GM19035 (cell line): ENCODE measurements around the gene CAPRIN2.
A peak's percentile ranks its signal among the peaks of the same experiment; 100 is the strongest.

Experiments used
- ATAC-seq: cut with Tn5 transposase; IDR thresholded peaks from one replicate; pipeline ENCODE4 v1.9.1; 2021; ENCODE audit not compliant: unreplicated experiment

Gene CAPRIN2

DNA sequence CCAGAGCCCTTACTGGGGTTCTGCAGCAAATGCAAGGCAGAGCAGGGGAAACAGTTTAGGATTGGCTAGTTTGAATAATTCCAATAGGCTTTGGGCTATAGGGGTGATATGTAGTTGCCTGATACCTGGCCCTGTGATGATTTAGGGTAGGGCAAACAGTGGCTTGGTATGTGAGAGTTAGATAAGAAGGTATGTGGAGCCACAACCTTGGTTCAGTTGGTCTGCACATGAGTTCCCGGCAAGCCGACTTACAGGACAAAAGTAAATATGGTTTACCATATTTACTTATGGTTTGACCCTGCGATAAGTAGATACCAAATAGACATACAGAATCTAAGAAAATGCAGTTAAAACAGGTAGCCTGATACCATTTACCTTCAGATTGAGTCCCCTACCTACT is 8.3 kb upstream of the CAPRIN2 start:
- no peak for ATAC-seq

DNA sequence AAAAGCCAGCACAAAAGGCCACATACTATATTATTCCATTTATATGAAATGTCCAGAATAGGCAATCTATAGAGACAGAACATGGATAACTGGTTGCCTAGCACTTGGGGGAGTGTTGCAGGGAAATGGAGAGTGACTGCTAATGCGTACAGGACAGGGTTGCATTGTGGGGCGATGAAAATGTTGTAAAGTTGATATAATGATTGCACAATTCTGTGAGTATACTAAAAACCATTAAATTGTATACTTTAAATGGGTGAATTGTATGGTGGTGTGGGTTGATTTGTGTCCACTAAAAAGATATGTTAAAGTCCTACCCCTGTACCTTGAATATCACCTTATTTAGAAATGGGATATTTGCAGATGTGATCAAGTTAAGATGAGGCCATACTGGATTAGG is 7.0 kb upstream of the CAPRIN2 start:
- ATAC-seq, result no peak

DNA sequence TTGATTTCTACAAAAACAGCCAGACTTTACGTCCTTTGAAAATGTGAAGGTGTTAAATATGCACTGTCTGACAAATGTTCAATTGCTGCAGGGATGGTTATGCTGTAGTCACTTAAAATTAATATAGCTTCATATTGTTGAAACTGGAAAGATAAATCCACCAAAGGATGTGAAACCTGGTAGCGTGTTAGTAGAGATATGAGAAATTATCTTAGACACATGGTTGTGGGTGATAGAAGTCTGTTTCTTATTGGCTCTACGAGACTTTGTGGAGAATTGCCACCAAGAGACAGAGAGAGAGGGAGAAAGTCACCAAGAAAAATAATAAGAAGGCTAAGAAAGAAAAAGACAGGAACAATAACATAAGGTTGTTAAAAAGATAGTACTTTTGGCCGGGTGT is 2.6 kb upstream of the CAPRIN2 start:
- ATAC-seq, result no peak

DNA sequence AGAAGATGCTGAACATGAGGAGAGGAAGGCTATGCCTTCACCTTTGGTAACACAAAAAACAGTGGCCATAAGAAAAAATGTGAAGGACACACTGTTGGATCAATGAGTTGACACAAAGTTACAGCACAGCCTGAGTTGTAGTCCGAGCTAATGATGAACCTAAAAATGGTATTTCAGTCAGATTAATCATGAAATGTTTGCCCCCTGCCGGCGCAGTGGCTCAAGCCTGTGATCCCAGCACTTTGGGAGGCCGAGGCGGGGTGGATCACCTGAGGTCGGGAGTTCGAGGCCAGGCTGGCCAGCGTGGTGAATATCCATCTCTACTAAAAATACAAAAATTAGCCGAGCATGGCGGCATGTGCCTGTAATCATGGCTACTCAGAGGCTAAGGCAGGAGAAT is 1.3 kb upstream of the CAPRIN2 start:
- ATAC-seq, result no peak

DNA sequence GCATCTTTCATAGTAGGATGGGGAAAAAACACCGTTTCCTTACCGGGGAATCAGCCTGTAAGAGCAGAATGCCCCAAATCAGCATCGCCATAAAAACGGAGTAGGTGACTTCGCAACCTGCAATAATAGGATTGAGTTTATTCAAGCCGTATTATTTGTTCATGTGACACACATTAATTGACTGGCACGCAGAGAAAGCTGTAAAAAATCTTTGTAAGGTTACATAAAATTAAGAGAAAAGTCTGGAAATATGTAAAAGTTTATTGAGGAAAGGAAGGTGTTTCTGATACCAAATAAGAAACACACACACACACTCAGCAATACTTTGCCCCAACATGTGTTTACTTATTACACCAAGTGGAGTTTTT is 628 bp upstream of the CAPRIN2 start:
- no peak for ATAC-seq

DNA sequence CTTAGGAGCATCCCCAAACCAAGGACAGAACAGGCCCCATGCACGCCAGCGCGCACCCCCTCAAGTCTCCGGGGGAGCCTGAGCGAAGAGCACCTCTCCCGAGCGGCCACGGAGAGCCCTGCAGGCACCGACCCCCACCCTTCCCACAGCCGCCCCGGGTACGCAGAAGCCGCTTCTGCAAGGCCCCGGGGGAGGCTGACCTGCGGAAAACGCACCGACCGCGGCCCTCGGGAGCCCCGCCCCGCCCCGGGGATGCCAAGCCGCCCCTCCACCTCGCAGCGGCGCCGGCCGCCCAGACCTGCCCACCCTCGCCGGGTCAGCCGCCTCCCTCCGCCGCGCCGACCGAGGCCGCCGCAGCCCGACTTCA is 385 bp downstream of the CAPRIN2 start:
- ATAC-seq, result peak; percentile 46

DNA sequence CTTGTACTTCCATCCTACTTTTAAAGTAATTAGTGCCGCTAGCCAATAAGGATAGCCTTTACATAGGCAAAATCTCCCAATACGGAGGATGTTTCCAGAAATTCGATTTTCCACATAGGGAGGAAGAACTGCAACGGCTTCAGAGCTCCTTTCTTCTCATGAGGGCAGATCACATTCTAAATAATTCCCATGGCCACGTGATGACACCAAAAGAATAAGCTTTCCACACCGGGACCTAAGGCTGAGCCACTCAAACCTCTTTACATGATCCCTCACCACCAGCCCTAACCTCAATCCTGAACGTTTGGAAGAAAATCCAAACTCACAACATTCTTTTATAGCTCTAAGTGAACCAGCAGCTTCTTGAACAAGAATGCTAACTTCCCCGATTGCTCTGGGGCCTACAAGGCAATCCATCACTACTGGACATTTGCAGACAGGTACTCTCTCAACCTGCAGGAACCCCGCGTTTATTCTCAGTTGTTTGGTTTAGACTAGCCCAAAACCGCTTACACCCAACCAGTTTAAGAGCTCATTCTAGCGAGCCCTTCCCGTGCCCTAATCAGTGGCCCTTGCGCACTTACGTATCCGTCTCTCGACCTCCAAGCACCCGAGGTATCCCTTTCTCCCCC is 884 bp downstream of the CAPRIN2 start:
- no peak for ATAC-seq

DNA sequence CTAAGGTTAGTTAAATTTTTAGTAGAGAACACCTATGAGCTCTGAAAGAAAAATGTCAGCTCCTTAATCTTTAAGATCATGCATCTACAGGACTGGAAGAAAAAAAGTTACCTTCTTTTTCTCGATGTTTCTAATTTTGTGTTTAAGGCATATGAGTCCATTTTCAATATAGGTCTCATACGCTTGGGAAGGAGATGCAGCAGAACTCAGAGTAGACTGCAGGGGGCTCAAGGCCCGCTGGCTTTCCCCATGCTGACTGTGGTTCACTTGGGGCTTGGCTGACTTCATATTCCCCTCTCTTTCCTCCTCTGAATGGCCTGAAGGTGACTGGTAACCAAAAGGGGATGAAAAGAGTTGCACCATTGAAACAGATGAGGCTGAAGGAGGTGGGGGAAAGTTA is 1.5 kb downstream of the CAPRIN2 start:
- ATAC-seq, result no peak

DNA sequence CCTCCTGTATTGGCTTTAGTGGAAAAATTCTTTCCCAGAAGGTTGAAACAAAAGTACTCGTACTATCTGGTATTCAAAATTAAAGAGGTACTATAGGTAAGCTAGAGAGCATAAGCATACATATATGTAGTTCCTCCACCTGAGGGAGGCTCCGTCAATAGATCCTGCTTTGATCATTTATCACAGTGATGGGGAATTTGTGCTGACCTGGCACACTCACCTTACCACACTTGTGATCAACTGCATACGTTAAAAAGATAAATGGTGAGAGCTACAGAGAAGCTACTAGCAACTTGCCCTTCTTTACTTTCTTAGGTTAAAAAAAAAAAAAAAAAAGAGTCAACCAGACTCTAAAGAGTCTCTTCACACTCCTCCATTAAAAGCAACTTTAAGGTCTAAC is 2.5 kb downstream of the CAPRIN2 start:
- ATAC-seq, result no peak

DNA sequence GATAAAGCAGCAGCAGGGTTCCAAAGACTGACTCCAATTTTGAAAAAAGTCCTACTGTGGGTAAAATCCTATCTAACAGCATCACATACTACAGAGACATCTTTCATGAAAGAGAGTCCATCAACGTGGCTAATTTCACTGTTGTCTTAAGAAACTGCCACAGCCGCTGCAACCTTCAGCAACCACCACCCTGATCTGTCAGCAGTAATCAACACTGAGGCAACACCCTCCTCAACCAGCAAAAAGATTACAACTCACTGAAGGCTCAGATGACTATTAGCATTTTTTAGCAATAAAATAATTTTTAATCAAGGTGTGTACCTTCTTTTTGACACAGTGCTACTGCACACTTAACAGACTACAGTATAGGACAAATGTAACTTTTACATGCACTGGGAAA is 6.6 kb downstream of the CAPRIN2 start:
- ATAC-seq, result no peak

DNA sequence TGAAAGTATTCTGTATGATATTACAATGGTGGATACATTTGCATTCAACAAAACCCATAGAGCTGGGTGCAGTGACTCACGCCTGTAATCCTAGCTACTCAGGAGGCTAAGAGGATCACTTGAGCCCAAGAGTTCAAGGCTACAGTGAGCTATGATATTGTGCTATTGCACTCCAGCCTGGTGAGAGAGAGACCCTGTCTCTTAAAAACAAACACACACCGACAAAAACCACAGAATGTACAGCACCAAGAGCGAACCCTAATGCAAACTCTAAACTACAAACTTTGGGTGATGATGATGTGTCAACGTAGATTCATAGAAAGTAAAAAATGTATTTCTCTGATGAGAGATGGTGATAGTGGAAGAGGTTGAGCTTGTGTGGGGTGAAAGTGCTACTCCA is 8.6 kb downstream of the CAPRIN2 start:
- no peak for ATAC-seq

DNA sequence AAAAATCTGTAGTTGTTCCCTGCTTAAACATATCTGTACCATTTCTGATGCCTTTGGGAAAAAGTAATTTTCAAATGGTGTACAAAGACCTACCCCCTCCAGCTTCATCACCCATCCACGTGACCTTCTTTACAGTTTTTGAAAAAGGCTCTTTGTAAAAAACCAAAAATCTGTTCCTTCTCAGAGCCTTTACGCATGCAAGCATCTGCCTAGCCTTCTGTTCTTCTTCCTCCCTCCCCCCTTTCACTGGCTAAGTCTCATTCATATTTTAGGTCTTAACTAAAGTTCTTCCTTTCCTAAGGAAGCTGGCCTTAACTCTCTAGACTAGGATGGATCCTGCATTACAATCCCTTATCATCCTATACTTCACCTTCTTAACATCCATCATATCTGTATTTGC is 10.4 kb downstream of the CAPRIN2 start:
- no peak for ATAC-seq

DNA sequence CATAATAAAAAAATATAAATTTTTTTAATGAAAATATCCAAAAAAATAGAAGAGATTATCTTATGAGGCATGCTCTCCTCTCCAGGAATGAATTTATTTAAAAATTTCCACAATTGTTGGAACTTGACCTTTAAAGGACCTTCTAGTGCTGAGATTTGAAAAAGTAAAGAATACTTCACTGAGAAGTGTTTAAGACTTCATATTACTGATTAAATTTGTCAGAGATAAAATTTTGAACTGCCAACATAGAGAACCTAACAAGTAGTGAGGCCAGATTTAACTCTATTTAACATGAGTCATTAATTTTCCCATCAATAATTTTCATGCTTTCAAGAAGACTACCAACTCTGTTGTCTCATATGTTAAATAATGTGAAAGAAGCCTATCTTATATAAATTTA is 14.5 kb downstream of the CAPRIN2 start:
- ATAC-seq, result no peak

DNA sequence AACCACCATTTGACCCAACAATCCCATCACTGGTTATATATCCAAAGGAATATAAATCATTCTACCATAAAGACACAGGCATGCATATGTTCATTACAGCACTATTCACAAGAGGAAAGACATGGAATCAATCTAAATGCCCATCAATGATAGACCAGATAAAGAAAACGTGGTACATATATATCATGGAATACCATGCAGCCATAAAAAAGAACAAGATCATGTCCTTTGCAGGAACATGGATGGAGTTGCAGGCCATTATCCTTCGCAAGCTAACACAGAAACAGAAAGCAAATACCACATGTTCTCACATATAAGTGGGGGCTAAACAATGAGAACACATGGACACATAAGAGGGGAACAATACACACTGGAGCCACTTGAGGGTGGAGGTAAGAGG is 15.7 kb downstream of the CAPRIN2 start:
- ATAC-seq, result no peak

DNA sequence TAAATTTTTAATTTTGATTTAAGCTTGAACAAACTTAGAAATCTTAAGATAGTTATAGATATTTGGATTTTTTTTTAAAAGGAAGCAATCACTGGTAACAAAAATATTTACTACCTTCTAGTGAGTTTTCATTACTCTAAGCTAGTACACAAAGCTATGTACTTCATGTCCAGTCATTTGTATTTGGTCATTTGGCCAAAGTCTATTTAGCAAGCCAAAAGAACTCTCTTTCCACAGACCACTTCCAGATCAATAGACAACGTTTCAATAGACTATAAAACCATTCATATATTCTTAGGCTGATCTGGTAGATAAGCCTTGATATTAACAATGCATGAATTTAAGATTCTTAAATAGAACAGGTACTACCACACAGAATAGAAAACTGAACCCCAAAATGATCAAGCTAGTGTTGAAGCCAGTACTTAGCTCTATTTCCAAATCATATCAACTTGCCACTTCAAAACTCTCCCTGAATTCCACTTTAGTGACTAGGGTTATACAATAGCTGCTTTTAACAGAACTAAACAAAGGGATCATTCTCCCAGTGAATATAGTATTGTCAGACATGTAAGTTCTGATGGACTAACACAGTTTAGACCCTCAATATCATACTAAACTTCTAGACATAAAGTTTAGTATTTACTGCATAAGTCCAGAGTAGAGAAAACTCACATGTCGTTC is 21.7 kb downstream of the CAPRIN2 start:
- ATAC-seq, result no peak

DNA sequence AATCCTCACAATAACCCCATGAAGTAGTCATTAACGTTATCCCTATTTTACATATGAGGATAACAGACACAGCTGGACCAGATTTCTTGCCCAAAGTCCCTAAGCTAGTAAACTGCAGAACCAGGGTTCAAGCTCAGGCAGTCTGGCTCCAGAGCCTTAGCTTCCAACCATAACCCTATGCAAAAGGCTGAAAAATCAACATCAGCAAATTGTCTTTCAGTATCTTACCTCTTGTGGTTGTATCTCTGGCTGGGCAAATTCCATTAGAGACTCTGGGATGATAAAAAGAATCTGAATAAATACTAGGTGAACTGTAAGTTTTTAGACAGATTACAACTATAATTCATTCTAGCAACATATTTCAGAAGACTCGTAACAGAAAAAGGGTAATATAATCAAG is 24.7 kb downstream of the CAPRIN2 start:
- ATAC-seq, result no peak

DNA sequence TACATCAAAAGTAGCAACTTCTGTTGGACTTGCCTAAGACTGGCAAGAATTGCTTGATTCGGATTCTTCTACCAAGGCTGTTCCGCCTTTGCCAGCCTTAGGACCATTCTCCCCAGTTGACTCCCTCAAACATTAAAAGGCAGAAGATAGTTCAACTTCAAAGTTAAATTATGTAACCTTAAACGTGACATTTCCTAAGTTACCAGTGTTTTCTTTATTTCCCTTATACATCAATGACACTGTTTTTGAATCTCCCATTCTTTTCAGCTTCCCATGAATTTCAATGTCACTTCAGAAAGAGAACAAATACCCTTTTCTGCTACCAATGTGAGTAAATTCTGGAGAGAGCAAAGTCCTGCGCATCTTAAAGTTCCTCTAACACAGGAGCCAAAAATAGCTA is 25.2 kb downstream of the CAPRIN2 start:
- no peak for ATAC-seq

DNA sequence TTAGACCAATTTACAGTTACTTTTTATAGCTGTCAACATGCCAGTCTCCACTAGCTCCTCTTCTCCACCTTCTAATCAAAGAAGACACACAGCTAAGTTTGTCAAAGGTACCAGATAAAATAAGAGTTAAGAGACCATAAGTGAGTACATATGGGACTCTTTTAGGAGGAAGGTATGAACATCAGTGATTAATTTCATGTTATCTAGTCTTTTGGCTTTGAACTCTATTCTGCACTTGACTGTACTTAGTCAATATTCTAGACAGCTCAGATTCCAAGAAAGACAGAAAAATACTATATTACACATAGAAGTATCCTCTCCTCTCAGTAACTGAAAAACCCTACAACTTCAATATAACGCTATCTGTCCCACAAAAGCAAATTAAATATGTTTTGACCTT is 28.1 kb downstream of the CAPRIN2 start:
- no peak for ATAC-seq

DNA sequence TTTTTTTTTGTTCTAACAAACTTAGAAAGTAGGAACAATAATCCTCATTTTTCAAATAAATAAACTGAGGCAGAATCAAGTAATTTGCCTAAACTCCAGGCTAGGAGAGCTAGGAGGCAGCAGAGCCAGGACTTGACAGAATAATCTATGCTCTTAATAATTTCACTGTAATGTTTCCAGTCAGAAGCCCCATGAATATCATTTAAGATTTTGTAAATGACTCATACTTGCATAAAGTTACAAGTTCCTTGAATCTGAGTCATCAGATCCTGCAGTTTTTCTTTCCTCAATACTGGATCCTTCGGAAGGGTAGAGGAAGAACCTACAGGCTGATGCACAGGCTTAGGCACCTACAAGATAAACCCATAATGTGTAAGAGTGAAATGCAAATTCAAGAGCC is 29.0 kb downstream of the CAPRIN2 start:
- ATAC-seq, result no peak

DNA sequence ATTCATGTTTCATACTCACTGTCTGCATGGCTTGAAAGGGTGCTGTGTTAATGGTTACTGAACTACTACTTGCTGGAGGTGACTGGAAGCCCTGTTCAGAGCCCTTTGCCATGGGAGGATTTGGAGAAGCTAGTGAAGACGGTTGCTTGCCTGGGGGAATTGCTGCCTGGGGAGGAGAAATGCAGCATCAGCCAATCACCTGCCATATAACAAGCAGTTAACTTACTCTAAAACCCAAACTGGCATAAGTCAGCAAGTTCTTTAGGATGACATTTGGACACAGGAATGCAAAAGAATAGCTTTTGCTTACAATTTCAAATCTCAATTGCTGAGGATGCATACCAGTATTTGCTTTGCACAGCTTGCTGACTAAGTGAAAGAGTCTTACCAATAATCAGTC is 35.7 kb downstream of the CAPRIN2 start:
- ATAC-seq, result no peak

DNA sequence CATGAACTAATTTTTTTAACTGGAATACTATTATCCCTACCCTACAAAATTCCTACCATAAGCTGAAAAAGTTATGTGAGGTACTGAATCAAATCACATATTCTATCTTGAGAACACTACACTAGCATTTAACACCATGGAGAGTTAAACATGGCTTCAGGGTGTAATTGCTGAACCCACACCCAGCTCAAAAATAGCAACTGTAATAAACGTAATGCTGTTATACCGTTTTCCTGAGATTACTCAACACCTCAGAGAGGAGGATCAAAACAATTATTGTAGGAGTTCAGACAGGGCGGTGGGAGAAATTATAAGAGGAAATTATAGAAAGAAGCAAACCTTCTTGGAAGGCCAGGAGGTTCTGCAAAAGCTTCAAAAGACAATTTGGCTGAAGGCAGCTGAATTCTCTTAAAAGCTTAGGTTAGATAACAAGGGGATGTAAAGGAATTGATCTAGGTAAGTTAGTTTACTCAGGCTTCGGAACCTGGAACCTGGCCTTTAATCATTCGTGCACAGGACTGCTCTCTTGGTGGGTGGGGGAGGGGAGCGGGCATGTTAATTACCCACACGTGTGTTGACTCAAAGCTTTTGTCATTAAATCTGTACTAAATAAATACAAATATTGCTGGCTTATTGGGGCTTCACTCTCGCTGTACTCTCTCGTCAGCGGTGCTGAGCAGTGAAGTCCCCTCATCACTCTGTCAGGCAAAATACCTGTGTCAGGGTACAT is 47.0 kb downstream of the CAPRIN2 start:
- no peak for ATAC-seq

DNA sequence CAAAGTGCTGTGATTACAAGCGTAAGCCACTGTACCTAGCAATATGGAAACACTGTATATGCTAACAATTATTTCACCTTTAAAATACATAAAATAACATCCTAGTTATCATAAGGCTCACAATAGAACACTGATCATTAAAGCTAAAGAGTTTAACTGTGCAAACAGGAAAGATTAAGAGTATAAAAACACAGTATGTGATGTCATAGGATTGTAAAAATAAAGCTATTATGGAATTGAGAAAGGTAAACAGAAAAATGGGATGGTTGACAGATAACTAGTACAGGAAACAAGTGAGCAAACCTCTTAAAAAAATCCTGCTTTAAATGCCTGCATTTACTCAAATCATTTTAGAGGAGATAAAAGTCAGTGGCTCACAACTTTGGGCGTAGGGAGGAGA is 48.3 kb downstream of the CAPRIN2 start:
- ATAC-seq, result no peak

DNA sequence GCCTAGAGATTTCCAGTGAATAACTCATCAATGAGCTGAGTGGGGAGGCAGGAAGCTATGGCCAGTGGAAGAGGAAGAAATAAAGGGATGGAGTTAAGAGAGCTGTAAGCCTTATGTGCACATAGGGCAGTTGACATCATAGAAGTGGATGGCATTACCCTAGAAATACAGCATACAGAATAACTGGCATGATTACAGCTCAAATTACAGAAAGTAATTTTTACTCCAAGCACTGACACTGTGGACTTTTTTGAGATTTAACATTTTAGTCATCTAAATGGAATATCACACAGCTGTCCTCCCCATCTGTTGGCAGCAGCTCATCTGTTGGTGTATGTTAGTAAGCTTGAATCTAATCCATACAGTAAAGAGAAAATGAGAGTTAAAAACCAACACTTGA is 53.7 kb downstream of the CAPRIN2 start:
- no peak for ATAC-seq
